ENCODE results near the gene TRIM47. TPM values are rescaled to one million over a fixed set of nuclear protein-coding genes. Genes with fewer than 3 reads are reported as not detected.

TRIM47 gene
- total and polyA plus RNA-seq, 2 of the 13 experiments (the other 11 are each of a cell fraction or from before 2014, with no cell fraction given), result 33.5 to 82.0 TPM

GRCh38 chr17:75927286-75927922 is 49.0 kb upstream of the TRIM47 start (continued):
- no peak for TF ChIP-seq ZNF703 (CRISPR knock-in tag; IDR thresholded peaks at IDR 0.05; ENCODE audit: borderline replicate concordance)
- no peak for TF ChIP-seq ZNF780A (CRISPR knock-in tag; IDR thresholded peaks at IDR 0.05)
- TF ChIP-seq HOXA3 (CRISPR knock-in tag; IDR thresholded peaks at IDR 0.05), result peak; percentile 29; the same call in 1 of the 2 replicates
- TF ChIP-seq ZNF644 (CRISPR knock-in tag; IDR thresholded peaks at IDR 0.05; ENCODE audit: low read depth), result peak; percentile 21; the same call in 1 of the 2 replicates
- TF ChIP-seq ZBTB7B (CRISPR knock-in tag; IDR thresholded peaks at IDR 0.05), result 0 out of 2 replicates have a peak, but pooled peaks have one; percentile 37
- TF ChIP-seq PHB2 (IDR thresholded peaks at IDR 0.05; ENCODE audit: partially characterized antibody), result no peak
- TF ChIP-seq ELF4 (CRISPR knock-in tag; IDR thresholded peaks at IDR 0.05; ENCODE audit: borderline replicate concordance), result no peak
- peak; percentile 77; the same call in 1 of the 2 replicates for TF ChIP-seq HNF4G (IDR thresholded peaks at IDR 0.05; ENCODE audit: borderline replicate concordance, low read depth, low read length)
- no peak for TF ChIP-seq HNF4G (CRISPR knock-in tag; IDR thresholded peaks at IDR 0.05; ENCODE audit: borderline replicate concordance, low read depth)
- 0 out of 2 replicates have a peak, but pooled peaks have one; percentile 22 for TF ChIP-seq TBX2 (CRISPR knock-in tag; IDR thresholded peaks at IDR 0.05; ENCODE audit: borderline replicate concordance)
- no peak for TF ChIP-seq ZBTB25 (CRISPR knock-in tag; IDR thresholded peaks at IDR 0.05)
- 0 out of 2 replicates have a peak, but pooled peaks have one; percentile 42 for TF ChIP-seq ZNF343 (CRISPR knock-in tag; IDR thresholded peaks at IDR 0.05)
- 0 out of 2 replicates have a peak, but pooled peaks have one; percentile 29 for TF ChIP-seq POGK (CRISPR knock-in tag; conservative IDR thresholded peaks at IDR 0.05)
- TF ChIP-seq ZNF883 (CRISPR knock-in tag; IDR thresholded peaks at IDR 0.05; ENCODE audit: not compliant biosample characterization), result peak; percentile 58
- TF ChIP-seq ZNF350 (CRISPR knock-in tag; IDR thresholded peaks at IDR 0.05; ENCODE audit: borderline replicate concordance, low read depth), result 0 out of 2 replicates have a peak, but pooled peaks have one; percentile 27
- peak; percentile 23; the same call in 1 of the 2 replicates for TF ChIP-seq ZMYM3 (CRISPR knock-in tag; IDR thresholded peaks at IDR 0.05)
- 0 out of 2 replicates have a peak, but pooled peaks have one; percentile 35 for TF ChIP-seq MEIS1 (CRISPR knock-in tag; IDR thresholded peaks at IDR 0.05; ENCODE audit: borderline replicate concordance)
- TF ChIP-seq ZNF234 (CRISPR knock-in tag; conservative IDR thresholded peaks at IDR 0.05), result no peak
- peak; percentile 94 for TF ChIP-seq ZNF543 (CRISPR knock-in tag; IDR thresholded peaks at IDR 0.05)
- 0 out of 2 replicates have a peak, but pooled peaks have one; percentile 23 for TF ChIP-seq HDAC2 (CRISPR knock-in tag; IDR thresholded peaks at IDR 0.05)
- no peak for TF ChIP-seq ZNF292 (CRISPR knock-in tag; IDR thresholded peaks at IDR 0.05; ENCODE audit: borderline replicate concordance, low read depth)
- no peak for TF ChIP-seq MLX (CRISPR knock-in tag; IDR thresholded peaks at IDR 0.05)
- TF ChIP-seq TCF12 (IDR thresholded peaks at IDR 0.05), result no peak
- no peak for TF ChIP-seq TCF12 (CRISPR knock-in tag; IDR thresholded peaks at IDR 0.05)
- TF ChIP-seq ZFX (CRISPR knock-in tag; IDR thresholded peaks at IDR 0.05; ENCODE audit: low read depth), result 0 out of 2 replicates have a peak, but pooled peaks have one; percentile 30
- TF ChIP-seq ASH2L (IDR thresholded peaks at IDR 0.05; ENCODE audit: insufficient read length, low read depth, low read length), result no peak

Data from HepG2 (cell line).